NT2/D1 (cell line): ENCODE measurements around the gene KRTAP2-3.
"Not testable (repeated sequence)": the region's sequence is repeated elsewhere in the genome, so short reads cannot be mapped to it uniquely, and the experiment has no call there.

Experiments used
- DNase-seq: peaks from one replicate; pipeline ENCODE4 v3.0.0-alpha.2; 2011; ENCODE audit warnings: low read depth, low spot score
- H3K27me3 ChIP-seq: 2 replicates; pipeline ENCODE4 v1.6.0; 2011; ENCODE audit warnings: mild to moderate bottlenecking; ENCODE audit not compliant: insufficient read length, insufficient read depth
- H3K36me3 ChIP-seq: 2 replicates; pipeline ENCODE4 v1.6.1; 2011; ENCODE audit warnings: mild to moderate bottlenecking, low read length, mixed read lengths; ENCODE audit not compliant: insufficient read depth, insufficient read length
- H3K4me1 ChIP-seq: 2 replicates; pipeline ENCODE4 v1.5.1; 2011; ENCODE audit not compliant: insufficient read depth, insufficient read length
- H3K4me3 ChIP-seq: 2 replicates; pipeline ENCODE4 v1.5.1; 2011; ENCODE audit warnings: low read depth; ENCODE audit not compliant: insufficient read length
- H3K9ac ChIP-seq: 2 replicates; pipeline ENCODE4 v1.6.0; 2011; ENCODE audit warnings: low read depth; ENCODE audit not compliant: insufficient read length
- H3K9me3 ChIP-seq: 2 replicates; pipeline ENCODE4 v1.5.1; 2011; ENCODE audit warnings: mild to moderate bottlenecking, low read length; ENCODE audit not compliant: insufficient read depth
- SUZ12 ChIP-seq: IDR thresholded peaks from 2 replicates; pipeline ENCODE4 v1.6.1; 2011; ENCODE audit not compliant: insufficient read length, insufficient read depth; ENCODE audit errors: extremely low read depth
- YY1 ChIP-seq: IDR thresholded peaks from 2 replicates; pipeline ENCODE4 v1.6.1; 2011; ENCODE audit not compliant: insufficient read length, insufficient read depth
- ZNF274 ChIP-seq: IDR thresholded peaks from 2 replicates; pipeline ENCODE4 v1.6.1; 2011; ENCODE audit warnings: mild to moderate bottlenecking, low read depth, low read length

KRTAP2-3 gene

GRCh38 chr17:41054025-41054424 lies 5.9 kb downstream of the KRTAP2-3 start:
- no peaks in the 10 kb centered on the region for H3K36me3 ChIP-seq
- H3K9ac ChIP-seq, result no peak overlapping the region
- H3K27me3 ChIP-seq, result no peaks in the 10 kb centered on the region

GRCh38 chr17:41052566-41052965 lies 7.3 kb downstream of the KRTAP2-3 start:
- no peak overlapping the region for H3K4me3 ChIP-seq
- no peaks in the 10 kb centered on the region for H3K9me3 ChIP-seq
- TF ChIP-seq SUZ12, result no peak
- TF ChIP-seq ZNF274, result no peak
- TF ChIP-seq YY1, result no peak
- H3K4me1 ChIP-seq, result no peaks in the 10 kb centered on the region
- no peaks in the 10 kb centered on the region for H3K27me3 ChIP-seq
- no peak overlapping the region for H3K9ac ChIP-seq
- H3K36me3 ChIP-seq, result no peaks in the 10 kb centered on the region
- no peak for DNase-seq

More at GRCh38 chr17:41054025-41054424, 5.9 kb downstream of the KRTAP2-3 start:
- Histone ChIP-seq H3K4me3 (no peak overlapping the region), H3K4me1 (no peaks in the 10 kb centered on the region), H3K9me3 (no peaks in the 10 kb centered on the region)
- no peak for TF ChIP-seq ZNF274
- TF ChIP-seq SUZ12, result no peak
- TF ChIP-seq YY1, result no peak
- no peak for DNase-seq

- H3K9me3 ChIP-seq, result no peaks in the 10 kb centered on the region
- H3K4me3 ChIP-seq, result no peak overlapping the region
- TF ChIP-seq YY1 (no peak), SUZ12 (no peak), ZNF274 (no peak)
- no peaks in the 10 kb centered on the region for H3K27me3 ChIP-seq
- DNase-seq, result no peak
- no peaks in the 10 kb centered on the region for H3K36me3 ChIP-seq
- no peaks in the 10 kb centered on the region for H3K4me1 ChIP-seq
- no peak overlapping the region for H3K9ac ChIP-seq
Observed at GRCh38 chr17:41049110-41049509, 10.8 kb downstream of the KRTAP2-3 start.

GRCh38 chr17:41048441-41048840 lies 11.5 kb downstream of the KRTAP2-3 start:
- no peak for TF ChIP-seq ZNF274
- no peak for TF ChIP-seq YY1
- TF ChIP-seq SUZ12, result no peak
- no peaks in the 10 kb centered on the region for H3K4me1 ChIP-seq
- H3K4me3 ChIP-seq, result no peak overlapping the region
- H3K9me3 ChIP-seq, result peaks cover under 1% of the 10 kb centered on the region; the same call in 1 of the 2 replicates
- H3K9ac ChIP-seq, result no peak overlapping the region
- DNase-seq, result no peak
- H3K27me3 ChIP-seq, result no peaks in the 10 kb centered on the region
- no peaks in the 10 kb centered on the region for H3K36me3 ChIP-seq

- H3K4me3 ChIP-seq, H3K4me1 ChIP-seq, H3K27me3 ChIP-seq, H3K36me3 ChIP-seq, DNase-seq, H3K9ac ChIP-seq, H3K9me3 ChIP-seq: not testable (repeated sequence)
Observed at GRCh38 chr17:41046735-41047465, 13.0 kb downstream of the KRTAP2-3 start, which contains the start of gene KRTAP2-1. TSS of gene KRTAP2-1 (minus strand) at chr17:41047316. CDS start at chr17:41047267, 49 bp downstream.

GRCh38 chr17:41042953-41043352 lies 17.0 kb downstream of the KRTAP2-3 start:
- H3K4me1 ChIP-seq, result no peaks in the 10 kb centered on the region
- no peak for TF ChIP-seq ZNF274
- no peak for TF ChIP-seq SUZ12
- TF ChIP-seq YY1, result no peak
- DNase-seq, result no peak
- peaks cover 8% of the 10 kb centered on the region for H3K9me3 ChIP-seq
- no peak overlapping the region for H3K4me3 ChIP-seq
- no peak overlapping the region for H3K9ac ChIP-seq
- no peaks in the 10 kb centered on the region for H3K27me3 ChIP-seq
- no peaks in the 10 kb centered on the region for H3K36me3 ChIP-seq

GRCh38 chr17:41040783-41041571 lies 18.9 kb downstream of the KRTAP2-3 start, which contains the start of gene KRTAP1-1:
TSS of gene KRTAP1-1 (minus strand) at chr17:41041450. CDS start at chr17:41041397, 53 bp downstream.
- DNase-seq, H3K4me1 ChIP-seq, H3K9ac ChIP-seq, H3K9me3 ChIP-seq, H3K4me3 ChIP-seq, H3K36me3 ChIP-seq, H3K27me3 ChIP-seq: not testable (repeated sequence)
